ENCODE data around the gene SFXN5.

The SFXN5 gene

GRCh38 chr2:72980535-72981217 lies 90.8 kb downstream of the SFXN5 start:
- peak; percentile 66 for DNase-seq (ENCODE audit: low read depth, low spot score)

DNA sequence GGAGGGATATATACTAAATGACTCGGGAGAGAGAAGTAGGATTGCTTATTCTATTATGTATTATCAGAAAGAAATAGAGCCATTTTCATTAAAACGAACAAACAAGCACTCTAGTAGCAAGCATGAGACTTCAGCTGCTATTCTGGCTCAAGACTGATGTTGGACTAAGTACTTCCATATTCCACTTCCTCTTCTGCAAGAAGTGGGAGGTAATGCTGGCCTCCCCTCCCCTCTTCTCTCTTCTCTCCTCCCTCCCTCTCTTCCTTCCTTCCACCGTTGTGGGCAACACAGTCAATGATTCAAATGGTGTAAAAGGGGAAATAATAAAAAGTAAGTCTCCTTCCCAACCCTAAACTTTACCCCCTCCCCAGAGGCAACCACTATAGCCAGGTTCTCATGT lies 91.6 kb downstream of the SFXN5 start:
- DNase-seq (ENCODE audit: low read depth, low spot score): no peak

DNA sequence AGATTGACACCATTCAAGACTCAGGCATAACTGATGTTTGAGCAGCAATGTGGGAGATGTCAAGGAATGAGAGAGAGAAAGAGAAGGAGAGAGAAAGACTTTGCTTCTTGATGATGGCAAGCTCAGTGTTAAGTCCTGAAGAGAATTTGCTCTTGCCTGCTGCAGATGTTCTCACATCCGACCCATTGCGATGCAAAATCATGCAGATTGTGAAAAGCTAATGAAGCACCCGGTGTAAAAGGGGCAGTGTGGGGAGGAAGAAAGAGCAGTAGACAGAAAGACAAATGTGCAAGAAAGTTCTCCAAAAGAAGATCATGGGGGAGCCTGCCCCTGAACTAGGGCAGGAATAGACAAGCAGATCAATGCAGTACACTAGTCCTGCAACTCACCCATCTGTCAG lies 96.5 kb downstream of the SFXN5 start:
- DNase-seq (ENCODE audit: low read depth, low spot score): no peak

- DNase-seq (ENCODE audit: low read depth, low spot score): no peak
Observed at GRCh38 chr2:72974436-72974754, 97.1 kb downstream of the SFXN5 start.

DNA sequence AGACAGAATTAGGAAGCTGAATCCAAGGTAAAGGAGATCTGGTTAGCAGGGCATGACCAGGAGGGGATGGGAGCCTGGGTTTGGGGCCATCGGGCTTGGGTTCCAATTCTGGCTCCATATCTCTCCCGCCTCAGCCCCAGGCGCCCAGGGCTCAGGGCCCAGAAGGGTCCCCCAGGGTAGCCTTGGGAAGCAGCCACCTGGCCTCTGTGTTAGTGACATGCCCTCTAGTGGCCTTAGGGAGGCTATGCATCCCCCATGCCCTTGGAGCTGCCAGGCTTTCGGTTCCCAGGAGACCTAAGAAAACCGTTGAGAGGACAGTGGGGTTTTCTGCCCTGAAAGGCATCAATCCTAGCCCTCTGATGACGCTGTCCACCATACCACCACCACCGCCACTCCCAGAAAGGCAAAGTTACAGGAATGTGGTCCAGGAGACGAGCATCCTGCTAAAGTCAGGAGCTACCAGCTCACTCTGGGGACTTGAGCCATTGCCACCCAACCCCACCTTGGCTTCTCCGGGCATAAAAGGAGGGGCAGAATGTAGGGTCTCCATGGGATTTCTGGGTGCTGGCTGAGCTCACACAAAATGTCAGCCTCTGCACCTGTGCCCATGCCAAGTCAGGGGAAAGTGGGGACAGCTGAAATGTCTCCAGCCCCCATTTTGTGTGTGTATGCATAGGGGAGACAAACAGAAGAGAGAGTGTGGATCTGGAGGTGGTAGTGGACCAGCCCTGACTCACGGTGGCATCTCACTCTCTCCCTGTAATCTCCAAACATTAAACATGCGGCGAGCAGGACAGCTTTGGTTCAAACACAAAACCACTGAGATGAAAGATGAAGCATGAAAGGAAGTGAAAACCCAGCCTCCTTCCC lies 97.7 kb downstream of the SFXN5 start:
- DNase-seq (ENCODE audit: low read depth, low spot score): peak; percentile 77

- DNase-seq (ENCODE audit: low read depth, low spot score): no peak
Observed at GRCh38 chr2:72973137-72973535, 98.4 kb downstream of the SFXN5 start.

DNA sequence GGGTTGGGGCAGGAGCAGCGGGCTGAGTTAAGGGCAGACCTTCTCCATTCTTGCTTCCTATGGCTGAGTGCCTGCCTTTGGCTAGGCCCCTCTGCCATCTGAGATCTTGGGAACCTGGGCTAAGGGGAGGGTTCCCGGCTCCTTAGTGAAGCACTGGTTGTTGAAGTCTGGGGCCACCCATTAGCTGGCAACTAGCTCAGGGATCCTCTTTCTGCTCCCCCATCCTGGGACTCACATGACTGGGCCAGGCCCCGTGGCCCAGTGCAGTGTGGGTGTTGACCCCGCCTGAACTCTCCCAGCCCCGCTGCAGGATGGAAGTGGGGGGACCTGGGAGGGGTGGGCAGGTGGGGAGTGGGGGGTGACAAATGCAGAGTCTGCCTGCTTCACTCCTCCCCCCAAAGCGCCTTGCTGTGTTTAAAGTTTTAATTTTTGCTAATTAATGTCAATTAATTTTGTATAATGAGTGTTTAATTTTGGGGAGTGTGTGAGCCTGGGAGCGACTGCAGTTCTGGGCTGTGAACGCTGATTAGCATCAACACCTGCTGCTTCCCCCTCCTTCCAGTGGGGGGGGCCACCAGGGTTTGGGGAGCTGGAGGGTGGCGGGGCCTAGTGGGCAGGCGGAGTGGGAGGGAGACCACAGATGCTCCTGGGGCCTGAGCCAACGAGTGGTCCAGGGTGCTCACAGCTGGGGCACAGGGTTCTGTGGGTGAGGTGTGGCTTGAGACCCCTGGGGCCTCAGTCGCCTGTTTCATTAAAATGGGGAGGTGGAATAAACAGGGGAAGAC lies 99.0 kb downstream of the SFXN5 start:
- no peak for DNase-seq (ENCODE audit: low read depth, low spot score)

DNA sequence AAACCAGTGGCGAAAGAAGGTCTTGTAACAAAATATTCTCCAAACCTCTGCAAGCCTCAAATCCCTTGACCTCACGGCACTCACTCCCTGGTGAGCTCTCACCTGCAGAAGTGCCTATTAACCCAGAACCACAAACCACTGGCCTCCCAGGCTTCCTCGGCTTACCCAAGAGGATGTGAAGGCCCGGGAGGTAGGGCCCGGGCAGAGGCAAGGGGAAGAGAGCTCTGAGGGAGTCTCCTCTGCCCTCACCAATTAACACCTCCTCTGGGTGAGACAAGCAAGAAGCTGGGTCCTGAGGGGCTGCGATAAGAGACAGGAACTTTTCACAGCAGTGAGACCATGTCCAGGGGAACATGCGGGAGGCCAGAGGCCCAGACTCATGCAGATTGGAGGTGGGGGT lies 100.5 kb downstream of the SFXN5 start:
- no peak for DNase-seq (ENCODE audit: low read depth, low spot score)

DNA sequence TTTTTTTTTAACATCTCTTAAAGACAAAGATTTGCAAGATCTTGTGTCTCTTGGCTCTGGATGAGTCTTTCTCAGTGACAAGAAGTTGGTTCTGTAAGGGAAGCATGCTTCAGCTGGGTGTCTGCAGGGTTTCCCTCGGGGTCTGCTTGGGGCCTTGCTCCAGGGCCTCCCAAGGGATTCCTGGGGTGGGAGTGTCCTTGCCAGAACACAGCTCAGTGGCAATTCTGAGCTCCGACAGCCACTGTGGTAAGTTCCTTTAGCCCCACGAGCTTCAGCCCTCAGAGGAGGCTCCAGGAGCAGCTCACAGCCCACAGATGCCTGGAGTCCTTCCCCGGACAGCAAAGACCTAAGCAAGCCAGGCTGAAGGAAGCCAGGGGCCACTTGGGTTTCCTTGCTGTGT lies 101.8 kb downstream of the SFXN5 start:
- no peak for DNase-seq (ENCODE audit: low read depth, low spot score)

- no peak for DNase-seq (ENCODE audit: low read depth, low spot score)
Observed at GRCh38 chr2:72968286-72968685, 103.2 kb downstream of the SFXN5 start.

DNA sequence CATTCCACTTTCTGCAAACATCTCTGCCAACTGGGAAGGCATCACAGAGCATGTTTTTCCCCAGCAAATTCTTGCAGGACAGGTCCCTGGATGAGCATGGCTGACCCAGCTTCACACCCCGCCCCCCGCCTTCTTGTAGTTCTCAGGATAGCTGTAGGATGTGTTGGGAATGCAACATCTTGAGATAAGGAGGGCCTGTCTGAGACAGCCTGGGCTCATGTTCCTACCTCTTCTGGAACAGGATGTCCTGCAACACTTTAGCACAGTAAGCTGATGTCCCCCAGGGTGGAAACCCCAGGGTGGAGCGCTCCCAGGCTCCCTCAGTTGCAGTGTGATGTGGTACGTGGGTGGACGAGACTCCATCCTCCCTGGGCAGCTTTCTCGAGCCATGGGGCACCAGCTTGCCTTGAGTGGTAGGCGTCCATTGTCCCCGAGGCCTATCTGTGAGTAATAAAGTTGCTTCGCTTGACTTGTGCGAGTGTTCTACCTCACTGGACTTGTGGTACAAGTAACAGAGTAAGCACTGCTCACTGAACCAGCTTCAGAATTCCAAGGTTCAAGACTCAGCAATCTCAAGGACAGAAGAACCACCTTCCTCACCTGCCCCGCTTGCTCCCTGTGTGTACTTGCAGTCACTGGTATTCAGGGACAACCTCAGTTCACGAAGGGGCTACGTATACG lies 105.6 kb downstream of the SFXN5 start:
- no peak for DNase-seq (ENCODE audit: low read depth, low spot score)

DNA sequence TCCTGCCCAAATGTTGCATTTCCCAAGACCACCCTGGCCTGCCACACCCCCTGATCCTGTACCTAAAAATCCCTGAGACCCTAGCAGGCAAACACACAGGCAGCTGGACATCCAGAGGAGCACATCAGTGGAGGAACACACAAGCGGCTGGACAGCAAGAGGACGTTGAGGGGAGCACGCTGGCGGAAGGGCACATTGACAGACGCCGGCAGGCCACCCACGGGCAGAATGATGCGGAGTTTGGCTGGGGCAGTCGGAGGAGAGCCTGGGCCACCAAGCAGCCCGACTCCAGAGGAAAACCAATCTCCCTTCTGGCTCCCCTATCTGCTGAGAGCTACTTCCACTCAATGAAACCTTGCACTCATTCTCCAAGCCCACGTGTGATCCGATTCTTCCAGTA lies 106.5 kb downstream of the SFXN5 start:
- no peak for DNase-seq (ENCODE audit: low read depth, low spot score)

DNA sequence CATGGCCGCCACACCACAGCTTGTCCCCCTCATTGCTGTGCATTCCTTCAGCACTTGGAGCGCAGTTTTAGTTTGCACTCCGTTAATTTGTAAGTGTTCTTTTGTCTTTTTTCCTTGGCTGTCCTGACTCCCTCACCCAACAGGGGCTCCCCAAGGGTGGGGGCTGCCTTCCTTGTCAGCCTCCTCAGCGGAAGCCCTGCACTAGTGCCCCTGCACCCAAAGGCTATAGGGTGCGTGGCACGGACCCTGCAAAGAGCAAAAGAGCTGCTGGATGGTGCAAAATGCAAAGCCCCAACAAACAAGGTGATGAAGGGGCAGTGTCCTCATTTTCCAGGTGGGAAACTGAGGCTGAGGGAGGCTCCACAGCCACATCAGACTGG lies 107.4 kb downstream of the SFXN5 start:
- DNase-seq (ENCODE audit: low read depth, low spot score): no peak

GRCh38 chr2:72963423-72964145 lies 107.9 kb downstream of the SFXN5 start:
- DNase-seq (ENCODE audit: low read depth, low spot score): peak; percentile 43

- DNase-seq (ENCODE audit: low read depth, low spot score): no peak
Observed at GRCh38 chr2:72962911-72963310, 108.6 kb downstream of the SFXN5 start.

DNA sequence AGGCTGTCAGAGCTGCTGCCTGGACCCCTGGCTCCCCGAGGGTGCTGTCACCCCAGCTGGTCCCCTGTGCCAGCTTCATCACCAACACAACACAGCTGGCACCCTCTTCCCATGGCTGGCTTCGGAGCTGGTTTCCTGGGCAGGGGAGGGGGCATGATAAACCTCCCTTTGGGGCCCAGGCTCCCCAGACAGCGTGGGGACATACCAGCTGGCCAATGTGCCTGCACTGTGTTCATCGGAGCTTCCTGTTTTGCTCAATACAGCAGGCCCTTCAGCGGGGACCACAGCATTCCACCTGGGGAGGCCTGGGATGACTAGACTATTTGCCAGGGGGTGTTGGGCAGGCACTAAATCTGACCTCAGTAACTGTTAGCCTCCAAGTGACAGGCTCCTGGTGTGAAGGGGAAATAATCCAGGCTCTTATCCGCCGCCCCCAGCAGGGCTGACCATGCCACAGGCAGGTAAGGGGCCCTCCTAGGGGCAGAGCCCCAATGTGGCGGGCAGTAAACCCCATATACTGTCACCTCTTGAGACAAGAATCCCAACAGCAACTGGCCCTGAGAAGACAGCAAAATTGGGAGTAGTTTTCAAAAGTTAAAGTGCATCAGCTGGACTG lies 109.6 kb downstream of the SFXN5 start:
- no peak for DNase-seq (ENCODE audit: low read depth, low spot score)

DNA sequence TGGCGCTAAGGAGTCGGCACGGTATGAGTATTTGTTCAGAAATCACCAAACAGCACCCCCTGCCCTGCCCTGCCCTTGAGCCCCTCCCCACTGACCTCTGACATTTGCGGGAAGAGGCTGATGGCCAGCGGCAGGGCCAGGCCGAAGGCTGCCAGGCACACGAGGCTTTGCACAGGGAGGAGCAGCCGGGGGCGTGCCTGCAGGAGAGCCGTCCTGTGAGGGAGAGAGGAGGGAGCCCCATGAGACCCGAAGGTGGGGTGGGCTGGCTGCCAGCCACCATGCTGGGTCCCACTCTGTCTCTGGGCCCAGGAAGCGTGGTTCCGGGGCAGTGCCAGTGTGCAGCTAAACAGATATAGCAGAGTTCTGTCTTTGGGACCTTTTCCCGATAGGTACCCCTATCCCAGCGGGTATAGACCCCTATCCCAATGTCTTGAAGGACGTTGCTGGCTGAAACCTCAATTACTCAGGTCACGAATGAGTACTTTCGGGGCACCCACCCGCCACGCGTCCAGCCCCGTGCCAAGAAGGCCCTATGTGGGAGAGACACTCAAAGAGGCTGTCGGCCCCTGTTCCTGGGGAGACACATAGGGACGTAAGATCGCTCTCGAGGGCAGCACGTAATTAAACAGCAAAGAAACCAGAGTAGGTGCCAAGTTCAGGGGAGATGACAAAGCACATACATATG lies 110.3 kb downstream of the SFXN5 start:
- DNase-seq (ENCODE audit: low read depth, low spot score): no peak

DNA sequence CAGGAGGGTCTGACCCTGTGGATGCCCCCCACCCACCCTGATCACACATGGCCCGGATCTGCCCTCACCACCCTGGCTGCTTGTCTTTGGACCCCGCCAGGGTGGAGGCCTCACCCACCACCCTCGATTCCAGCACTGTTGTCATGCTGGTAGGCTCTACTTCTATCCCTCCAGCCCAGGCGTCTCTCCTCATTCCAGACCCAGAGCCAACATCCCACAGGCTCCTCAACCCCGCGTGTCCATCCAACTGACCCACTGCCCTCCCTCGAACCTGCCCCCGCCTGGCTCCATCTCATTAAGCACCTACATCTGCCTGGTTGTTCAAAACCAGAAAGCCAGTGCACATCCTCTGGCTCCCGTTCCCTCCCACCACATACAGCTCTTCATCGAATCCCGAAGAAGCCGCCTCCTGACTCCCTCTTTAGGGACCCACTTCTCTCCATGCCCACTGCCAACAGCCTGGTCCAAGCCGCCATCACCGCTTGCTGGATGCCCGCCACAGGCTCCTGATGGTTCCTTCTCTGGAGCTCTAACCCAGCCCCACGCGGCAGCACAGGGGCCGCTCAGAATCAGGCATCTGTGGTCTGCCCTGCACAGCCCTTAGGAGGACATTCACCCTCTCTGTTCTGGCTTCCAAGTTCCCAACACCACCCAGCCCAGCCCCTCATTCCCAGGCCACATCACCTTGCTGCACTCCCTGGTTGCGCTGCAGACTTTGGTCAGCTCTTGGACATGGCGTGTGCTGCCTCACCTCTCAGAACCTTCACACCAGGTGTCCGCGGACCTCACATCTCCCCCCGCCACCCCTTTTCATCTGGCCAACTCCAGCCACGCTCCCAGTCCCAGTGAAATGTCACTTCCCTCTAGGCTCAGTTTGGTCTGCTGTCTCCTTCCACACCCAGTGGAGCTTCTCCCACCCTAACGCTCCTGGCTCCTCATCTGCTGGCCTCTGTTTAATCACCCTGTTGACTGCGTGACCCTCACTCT lies 111.2 kb downstream of the SFXN5 start:
- no peak for DNase-seq (ENCODE audit: low read depth, low spot score)

GRCh38 chr2:72959554-72959953 lies 112.0 kb downstream of the SFXN5 start:
- no peak for DNase-seq (ENCODE audit: low read depth, low spot score)
